Measurements from ENCODE around the gene CSNK1D.
A peak's percentile ranks its signal among the peaks of the same experiment; 100 is the strongest.

Gene CSNK1D

GRCh38 chr17:82283208-82283749, 9.8 kb upstream of the CSNK1D start (continued):
- peak; percentile 55; the same call in 1 of the 2 replicates for TF ChIP-seq PRDM10 (tag by site-specific recombination; IDR thresholded peaks at IDR 0.05)
- peak; percentile 47; the same call in 1 of the 2 replicates for TF ChIP-seq KLF16 (tag by site-specific recombination; IDR thresholded peaks at IDR 0.05)
- TF ChIP-seq ZNF335 (tag by site-specific recombination; conservative IDR thresholded peaks at IDR 0.05), result peak; percentile 43; the same call in 1 of the 2 replicates
- TF ChIP-seq YY2 (tag by site-specific recombination; IDR thresholded peaks at IDR 0.05), result no peak
- peak; percentile 61 for TF ChIP-seq PATZ1 (tag by site-specific recombination; IDR thresholded peaks at IDR 0.05)
- no peak for TF ChIP-seq ZNF169 (tag by site-specific recombination; IDR thresholded peaks at IDR 0.05)
- peak; percentile 95 for TF ChIP-seq ZIC2 (tag by site-specific recombination; IDR thresholded peaks at IDR 0.05)
- no peak for TF ChIP-seq ZNF768 (tag by site-specific recombination; IDR thresholded peaks at IDR 0.05)
- peak; percentile 45; the same call in 1 of the 2 replicates for TF ChIP-seq SP3 (tag by site-specific recombination; IDR thresholded peaks at IDR 0.05)
- 0 out of 2 replicates have a peak, but pooled peaks have one; percentile 28 for TF ChIP-seq ZNF184 (tag by site-specific recombination; IDR thresholded peaks at IDR 0.05)
- peak; percentile 82 for TF ChIP-seq GLIS2 (tag by site-specific recombination; IDR thresholded peaks at IDR 0.05)
- peak; percentile 45; the same call in 1 of the 2 replicates for TF ChIP-seq ZBTB44 (tag by site-specific recombination; IDR thresholded peaks at IDR 0.05)
- TF ChIP-seq GLI2 (tag by site-specific recombination; IDR thresholded peaks at IDR 0.05; ENCODE audit: borderline replicate concordance, low read depth), result no peak
- TF ChIP-seq ZNF558 (tag by site-specific recombination; IDR thresholded peaks at IDR 0.05), result 0 out of 2 replicates have a peak, but pooled peaks have one; percentile 40
- TF ChIP-seq SP7 (tag by site-specific recombination; IDR thresholded peaks at IDR 0.05), result peak; percentile 56
- TF ChIP-seq ZFHX2 (tag by site-specific recombination; conservative IDR thresholded peaks at IDR 0.05), result peak; percentile 81
- peak; percentile 65; the same call in 1 of the 2 replicates for TF ChIP-seq ZBTB10 (tag by site-specific recombination; IDR thresholded peaks at IDR 0.05)
- peak; percentile 82; the same call in 1 of the 2 replicates for TF ChIP-seq ZNF544 (tag by site-specific recombination; IDR thresholded peaks at IDR 0.05)
- no peak for TF ChIP-seq ZNF639 (tag by site-specific recombination; IDR thresholded peaks at IDR 0.05)
